IMR-90 (cell line): ENCODE results near the gene GJA4. TPM values are rescaled to one million over a fixed set of nuclear protein-coding genes. Genes with fewer than 3 reads are reported as not detected.

Experiments used
- ATAC-seq: fragments of 200-7000 bp; cut with Tn5 transposase; 2 replicates; pipeline ENCODE4 v1.9.1; 2020; ENCODE audit warnings: low read depth, mild to moderate bottlenecking, moderate library complexity
- BruUV-seq: library from RNA; stranded (reverse); fragments of 400-500 nt; replicated peaks from 2 replicates; lab custom pipeline; 2021; lab: Mats Ljungman, UMichigan
- CTCF ChIA-PET: fragments of 300-600 bp; formaldehyde crosslinking; extraction: SDS; loops from one replicate; lab custom pipeline; 2021; ENCODE audit warnings: antibody characterized with exemption; lab: Yijun Ruan, JAX
- POLR2A ChIA-PET: fragments of 300-600 bp; sonication (Branson Sonifier 250); formaldehyde crosslinking; loops from one replicate; lab custom pipeline; 2022; ENCODE audit warnings: antibody characterized with exemption; ENCODE audit not compliant: unreplicated experiment; lab: Charles Lee
- DNase-seq: peaks from one replicate; pipeline ENCODE4 v3.0.0; 2013
- H2AFZ ChIP-seq: replicated peaks from 2 replicates; pipeline ENCODE3; 2013; ENCODE audit warnings: low read length, mild to moderate bottlenecking; ENCODE audit not compliant: poor library complexity
- H2AK5ac ChIP-seq: 2 replicates; pipeline ENCODE4 v1.6.1; 2013; ENCODE audit warnings: low read depth, low read length, inconsistent platforms
- H2AK9ac ChIP-seq: replicated peaks from 2 replicates; pipeline ENCODE3; 2013; ENCODE audit warnings: mild to moderate bottlenecking, low read depth, low read length, moderate library complexity; ENCODE audit not compliant: poor library complexity
- H2BK120ac ChIP-seq: 2 replicates; pipeline ENCODE4 v1.6.1; 2013; ENCODE audit warnings: low read depth, low read length, inconsistent platforms
- H2BK15ac ChIP-seq: 3 replicates; pipeline ENCODE4 v1.6.1; 2013; ENCODE audit warnings: low read depth, low read length, inconsistent platforms
- H2BK20ac ChIP-seq: 2 replicates; pipeline ENCODE4 v1.6.1; 2013; ENCODE audit warnings: low read depth, mild to moderate bottlenecking, inconsistent platforms, low read length, moderate library complexity
- H2BK5ac ChIP-seq: 2 replicates; pipeline ENCODE4 v1.6.1; 2013; ENCODE audit warnings: mild to moderate bottlenecking, low read depth, low read length, inconsistent platforms; ENCODE audit not compliant: poor library complexity, severe bottlenecking
- H3K14ac ChIP-seq: replicated peaks from 2 replicates; pipeline ENCODE4 v1.6.1; 2013; ENCODE audit warnings: low read depth, low read length, inconsistent platforms
- H3K18ac ChIP-seq: 2 replicates; pipeline ENCODE4 v1.6.1; 2013; ENCODE audit warnings: low read depth, low read length, control low read depth
- H3K23ac ChIP-seq: 2 replicates; pipeline ENCODE4 v1.6.1; 2013; ENCODE audit warnings: low read depth, low read length, inconsistent platforms
- H3K27ac ChIP-seq: 2 replicates; pipeline ENCODE4 v1.5.1; 2013; ENCODE audit warnings: mild to moderate bottlenecking, control low read depth, low read length; ENCODE audit not compliant: insufficient read depth
- H3K27me3 ChIP-seq: 2 replicates; pipeline ENCODE4 v1.6.1; 2013; ENCODE audit warnings: low read length; ENCODE audit not compliant: control insufficient read depth, insufficient read depth
- H3K36me3 ChIP-seq: 2 replicates; pipeline ENCODE4 v1.6.1; 2013; ENCODE audit warnings: low read length, mixed read lengths; ENCODE audit not compliant: control insufficient read depth, insufficient read depth
- H3K4ac ChIP-seq: 2 replicates; pipeline ENCODE4 v1.6.1; 2013; ENCODE audit warnings: low read depth, low read length, inconsistent platforms
- H3K4me1 ChIP-seq: 2 replicates; pipeline ENCODE4 v1.6.1; 2013; ENCODE audit warnings: low read length, mixed read lengths; ENCODE audit not compliant: control insufficient read depth, insufficient read depth
- H3K4me2 ChIP-seq: 2 replicates; pipeline ENCODE4 v1.6.1; 2013; ENCODE audit warnings: low read depth, mild to moderate bottlenecking, control low read depth, low read length, moderate library complexity
- H3K4me3 ChIP-seq: 2 replicates; pipeline ENCODE4 v1.5.1; 2013; ENCODE audit warnings: low read depth, mild to moderate bottlenecking, control low read depth, low read length, moderate library complexity; ENCODE audit not compliant: insufficient read depth
- H3K56ac ChIP-seq: 2 replicates; pipeline ENCODE4 v1.6.1; 2013; ENCODE audit warnings: low read length, inconsistent platforms; ENCODE audit not compliant: insufficient read depth; ENCODE audit errors: extremely low read depth
- H3K79me1 ChIP-seq, 2 experiments: 2 replicates each; pipeline ENCODE4 v1.6.1; 2013; ENCODE audit warnings: low read length in 2 of 2, inconsistent platforms in 1 of 2, low read depth in 1 of 2
- H3K9ac ChIP-seq: 2 replicates; pipeline ENCODE4 v1.6.1; 2013; ENCODE audit warnings: low read depth, low read length, control low read depth
- H3K9me1 ChIP-seq: 2 replicates; pipeline ENCODE4 v1.6.1; 2013; ENCODE audit warnings: low read length, inconsistent platforms; ENCODE audit not compliant: insufficient read depth
- H3K9me3 ChIP-seq: 2 replicates; pipeline ENCODE4 v1.6.1; 2013; ENCODE audit warnings: low read length; ENCODE audit not compliant: control insufficient read depth, insufficient read depth
- H4K20me1 ChIP-seq: 2 replicates; pipeline ENCODE4 v1.6.1; 2013; ENCODE audit warnings: low read length, inconsistent platforms; ENCODE audit not compliant: insufficient read depth
- H4K5ac ChIP-seq: 2 replicates; pipeline ENCODE4 v1.6.1; 2013; ENCODE audit warnings: mild to moderate bottlenecking, low read depth, low read length, control low read depth
- H4K8ac ChIP-seq, 2 experiments: 2 replicates each; pipeline ENCODE4 v1.6.1; 2013; ENCODE audit warnings: low read depth in 2 of 2, low read length in 2 of 2, control low read depth in 1 of 2, inconsistent platforms in 1 of 2
- H4K91ac ChIP-seq: 2 replicates; pipeline ENCODE4 v1.6.1; 2013; ENCODE audit warnings: low read depth, low read length, inconsistent platforms; ENCODE audit not compliant: insufficient read depth
- BHLHE40 ChIP-seq: fragments of 150-350 bp; IDR thresholded peaks from 2 replicates; pipeline ENCODE4 v1.6.1; 2016; ENCODE audit warnings: mild to moderate bottlenecking, low read depth, low read length
- CEBPB ChIP-seq: IDR thresholded peaks from 2 replicates; pipeline ENCODE4 v1.6.1; 2012; ENCODE audit warnings: low read depth, low read length, improper control_type of control experiment
- CHD1 ChIP-seq: IDR thresholded peaks from 2 replicates; pipeline ENCODE4 v1.6.1; 2012; ENCODE audit warnings: low read depth, low read length, improper control_type of control experiment
- FOS ChIP-seq: fragments of 150-350 bp; IDR thresholded peaks from 2 replicates; pipeline ENCODE4 v1.6.1; 2016; ENCODE audit warnings: low read depth, low read length
- MAZ ChIP-seq: IDR thresholded peaks from 2 replicates; pipeline ENCODE4 v1.6.1; 2012; ENCODE audit warnings: low read depth, mild to moderate bottlenecking, low read length, improper control_type of control experiment, moderate library complexity, borderline replicate concordance
- MXI1 ChIP-seq: IDR thresholded peaks from 2 replicates; pipeline ENCODE4 v1.6.1; 2012; ENCODE audit warnings: low read depth, mild to moderate bottlenecking, low read length, moderate library complexity, borderline replicate concordance
- RAD21 ChIP-seq: IDR thresholded peaks from 2 replicates; pipeline ENCODE4 v1.6.1; 2012; ENCODE audit warnings: low read length, improper control_type of control experiment
- RCOR1 ChIP-seq: IDR thresholded peaks from 2 replicates; pipeline ENCODE4 v1.6.1; 2012; ENCODE audit warnings: mild to moderate bottlenecking, low read length, improper control_type of control experiment; ENCODE audit not compliant: insufficient replicate concordance
- RFX5 ChIP-seq: IDR thresholded peaks from 2 replicates; pipeline ENCODE4 v1.8.0; 2012; ENCODE audit warnings: low read depth, mild to moderate bottlenecking, low read length, moderate library complexity
- SMC3 ChIP-seq: fragments of 150-350 bp; IDR thresholded peaks from 2 replicates; pipeline ENCODE4 v1.6.1; 2016; ENCODE audit warnings: low read depth, mild to moderate bottlenecking, antibody characterized with exemption, low read length, moderate library complexity
- WGBS, 2 experiments: methylation state at CpG; one replicate each; pipeline versions ENCODE4 v1.1.5 to v1.1.7; 2013; ENCODE audit warnings: missing lambda C conversion rate in 2 of 2; ENCODE audit not compliant: insufficient read length in 1 of 2; ENCODE audit errors: extremely low coverage in 2 of 2; 5-methylcytosine and 5-hydroxymethylcytosine counted together
- dilution Hi-C: fragments of 300-500 bp; cut with HindIII; formaldehyde crosslinking; loops from one replicate; pipeline ENCODE4 v1.14.3; 2018; ENCODE audit warnings: low sequenced_read_pairs; ENCODE audit not compliant: unreplicated experiment
- in situ Hi-C: fragments of 300-500 bp; cut with MboI; formaldehyde crosslinking; loops from 3 replicates; pipeline ENCODE4 v1.14.3; 2019; ENCODE audit warnings: low sequenced_read_pairs, inconsistent platforms, mixed read lengths
- intact Hi-C: fragments of 100-400 bp; cut with micrococcal nuclease; formaldehyde crosslinking; loops from 2 replicates; pipeline ENCODE4 v1.10.0; 2022
- polyA plus RNA-seq, 3 experiments: library from polyadenylated mRNA; depleted of rRNA; stranded (reverse); fragments of >200 nt; gene quantifications; 2 replicates each; pipeline ENCODE4 v1.2.3, GENCODE V29; 2012; ENCODE audit warnings: low replicate concordance in 1 of 3
- total RNA-seq: library from RNA; depleted of rRNA; stranded (reverse); fragments of >200 nt; gene quantifications from 2 replicates; pipeline ENCODE4 v1.2.3, GENCODE V29; 2012
- TF ChIP-seq, protein P1 (sequence below): conservative IDR thresholded peaks from 2 replicates; pipeline ENCODE4 v1.5.1; 2012; ENCODE audit warnings: mild to moderate bottlenecking, low read depth, low read length, improper control_type of control experiment
- TF ChIP-seq, protein P2 (sequence below): fragments of 150-350 bp; IDR thresholded peaks from 2 replicates; pipeline ENCODE4 v1.6.1; 2017; ENCODE audit warnings: mild to moderate bottlenecking, antibody characterized with exemption, low read length, low read depth
- TF ChIP-seq, protein P3 (sequence below): fragments of 150-350 bp; IDR thresholded peaks from 2 replicates; pipeline ENCODE4 v1.6.1; 2016; ENCODE audit warnings: low read depth, mild to moderate bottlenecking, low read length, moderate library complexity, borderline replicate concordance

The GJA4 gene
- total and polyA plus RNA-seq, 2 of the 4 experiments (the other 2 are of a cell fraction): not detected

DNA sequence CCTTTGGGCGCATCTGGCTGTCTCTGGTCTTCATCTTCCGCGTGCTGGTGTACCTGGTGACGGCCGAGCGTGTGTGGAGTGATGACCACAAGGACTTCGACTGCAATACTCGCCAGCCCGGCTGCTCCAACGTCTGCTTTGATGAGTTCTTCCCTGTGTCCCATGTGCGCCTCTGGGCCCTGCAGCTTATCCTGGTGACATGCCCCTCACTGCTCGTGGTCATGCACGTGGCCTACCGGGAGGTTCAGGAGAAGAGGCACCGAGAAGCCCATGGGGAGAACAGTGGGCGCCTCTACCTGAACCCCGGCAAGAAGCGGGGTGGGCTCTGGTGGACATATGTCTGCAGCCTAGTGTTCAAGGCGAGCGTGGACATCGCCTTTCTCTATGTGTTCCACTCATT lies 35.4 kb upstream of the GJA4 start:
- 72% methylated on average over 13 of the region's 21 CpGs; no CpG with 5 or more reads in 1 of the 2 experiments for WGBS, 2 experiments
- Histone ChIP-seq H3K79me1 (no peaks in the 10 kb centered on the region), H3K27ac (no peak overlapping the region), H3K14ac (no peak overlapping the region), H2AK9ac (no peak overlapping the region), H2BK20ac (no peak overlapping the region), H3K9ac (no peak overlapping the region), H2BK15ac (no peak overlapping the region), H2BK120ac (no peak overlapping the region), H3K4me1 (no peaks in the 10 kb centered on the region), H3K36me3 (no peaks in the 10 kb centered on the region), H3K56ac (no peak overlapping the region), H4K91ac (no peak overlapping the region), H3K4ac (no peak overlapping the region), H3K9me3 (no peaks in the 10 kb centered on the region), H3K18ac (no peak overlapping the region), H2BK5ac (no peak overlapping the region), H3K4me3 (no peak overlapping the region), H3K4me2 (no peak overlapping the region), H3K27me3 (no peaks in the 10 kb centered on the region; the same call in 1 of the 2 replicates), H4K5ac (no peak overlapping the region), H3K9me1 (no peaks in the 10 kb centered on the region), H4K8ac (no peak overlapping the region), H3K23ac (no peak overlapping the region), H2AFZ (no peak overlapping the region), H4K20me1 (no peaks in the 10 kb centered on the region), H2AK5ac (no peak overlapping the region)
- dilution Hi-C loops (no loop called here), intact Hi-C loops (no loop called here), in situ Hi-C loops (no loop called here)
- TF ChIP-seq SMC3 (no peak), CHD1 (no peak), RCOR1 (no peak), RFX5 (no peak), MXI1 (no peak), MAZ (no peak), CEBPB (no peak), BHLHE40 (no peak), FOS (no peak), RAD21 (no peak)
- TF ChIP-seq, protein P1, sequence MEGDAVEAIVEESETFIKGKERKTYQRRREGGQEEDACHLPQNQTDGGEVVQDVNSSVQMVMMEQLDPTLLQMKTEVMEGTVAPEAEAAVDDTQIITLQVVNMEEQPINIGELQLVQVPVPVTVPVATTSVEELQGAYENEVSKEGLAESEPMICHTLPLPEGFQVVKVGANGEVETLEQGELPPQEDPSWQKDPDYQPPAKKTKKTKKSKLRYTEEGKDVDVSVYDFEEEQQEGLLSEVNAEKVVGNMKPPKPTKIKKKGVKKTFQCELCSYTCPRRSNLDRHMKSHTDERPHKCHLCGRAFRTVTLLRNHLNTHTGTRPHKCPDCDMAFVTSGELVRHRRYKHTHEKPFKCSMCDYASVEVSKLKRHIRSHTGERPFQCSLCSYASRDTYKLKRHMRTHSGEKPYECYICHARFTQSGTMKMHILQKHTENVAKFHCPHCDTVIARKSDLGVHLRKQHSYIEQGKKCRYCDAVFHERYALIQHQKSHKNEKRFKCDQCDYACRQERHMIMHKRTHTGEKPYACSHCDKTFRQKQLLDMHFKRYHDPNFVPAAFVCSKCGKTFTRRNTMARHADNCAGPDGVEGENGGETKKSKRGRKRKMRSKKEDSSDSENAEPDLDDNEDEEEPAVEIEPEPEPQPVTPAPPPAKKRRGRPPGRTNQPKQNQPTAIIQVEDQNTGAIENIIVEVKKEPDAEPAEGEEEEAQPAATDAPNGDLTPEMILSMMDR: no peak
- TF ChIP-seq, protein P2, sequence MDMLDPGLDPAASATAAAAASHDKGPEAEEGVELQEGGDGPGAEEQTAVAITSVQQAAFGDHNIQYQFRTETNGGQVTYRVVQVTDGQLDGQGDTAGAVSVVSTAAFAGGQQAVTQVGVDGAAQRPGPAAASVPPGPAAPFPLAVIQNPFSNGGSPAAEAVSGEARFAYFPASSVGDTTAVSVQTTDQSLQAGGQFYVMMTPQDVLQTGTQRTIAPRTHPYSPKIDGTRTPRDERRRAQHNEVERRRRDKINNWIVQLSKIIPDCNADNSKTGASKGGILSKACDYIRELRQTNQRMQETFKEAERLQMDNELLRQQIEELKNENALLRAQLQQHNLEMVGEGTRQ: no peak
- TF ChIP-seq, protein P3, sequence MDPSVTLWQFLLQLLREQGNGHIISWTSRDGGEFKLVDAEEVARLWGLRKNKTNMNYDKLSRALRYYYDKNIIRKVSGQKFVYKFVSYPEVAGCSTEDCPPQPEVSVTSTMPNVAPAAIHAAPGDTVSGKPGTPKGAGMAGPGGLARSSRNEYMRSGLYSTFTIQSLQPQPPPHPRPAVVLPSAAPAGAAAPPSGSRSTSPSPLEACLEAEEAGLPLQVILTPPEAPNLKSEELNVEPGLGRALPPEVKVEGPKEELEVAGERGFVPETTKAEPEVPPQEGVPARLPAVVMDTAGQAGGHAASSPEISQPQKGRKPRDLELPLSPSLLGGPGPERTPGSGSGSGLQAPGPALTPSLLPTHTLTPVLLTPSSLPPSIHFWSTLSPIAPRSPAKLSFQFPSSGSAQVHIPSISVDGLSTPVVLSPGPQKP: no peak
- ChIA-PET POLR2A (no interaction called here), CTCF (no interaction called here)
- no peak for ATAC-seq
- DNase-seq: no peak
- no TSS peak for BruUV-seq
